ENCODE measurements around the gene IFT52. TPM values are rescaled to one million over a fixed set of nuclear protein-coding genes. Genes with fewer than 3 reads are reported as not detected.
A peak's percentile ranks its signal among the peaks of the same experiment; 100 is the strongest.
"Not testable (repeated sequence)": the region's sequence is repeated elsewhere in the genome, so short reads cannot be mapped to it uniquely, and the experiment has no call there.

The IFT52 gene
- total RNA-seq, 1 experiment from 2014 or later, result 70.5 TPM

- intact Hi-C loops (cut with micrococcal nuclease; ENCODE audit: unreplicated experiment), result no loop called here
Observed at GRCh38 chr20:43650997-43651525, 60.3 kb downstream of the IFT52 start.

GRCh38 chr20:43651650-43652184 lies 61.0 kb downstream of the IFT52 start:
- Mint-ChIP-seq H3K36me3 (ENCODE audit: insufficient read depth, unreplicated experiment) (peaks cover 17% of the 10 kb centered on the region), H3K27ac (ENCODE audit: unreplicated experiment) (peak overlapping the region; percentile 79)
- H3K9me3 Mint-ChIP-seq (ENCODE audit: unreplicated experiment); H3K4me3 Mint-ChIP-seq (ENCODE audit: unreplicated experiment); CTCF ChIA-PET; BruUV-seq (replicated peaks); H3K27me3 Mint-ChIP-seq (ENCODE audit: insufficient read depth, unreplicated experiment); H3K9me3 ChIP-seq; H3K4me1 Mint-ChIP-seq (ENCODE audit: low read depth, unreplicated experiment); DNase-seq; intact Hi-C loops (cut with micrococcal nuclease; ENCODE audit: unreplicated experiment); H3K4me3 ChIP-seq (ENCODE audit: low read depth, low read length); POLR2A ChIA-PET; H3K36me3 ChIP-seq (ENCODE audit: control insufficient read depth, insufficient read depth, low read length); H3K27me3 ChIP-seq (replicated peaks; ENCODE audit: control insufficient read depth, insufficient read depth, low read length): not testable (repeated sequence)
- peaks cover 22% of the 10 kb centered on the region for H3K4me1 ChIP-seq

More at GRCh38 chr20:43650997-43651525, 60.3 kb downstream of the IFT52 start:
- Mint-ChIP-seq H3K4me1 (ENCODE audit: low read depth, unreplicated experiment) (no peaks in the 10 kb centered on the region), H3K27ac (ENCODE audit: unreplicated experiment) (no peak overlapping the region), H3K27me3 (ENCODE audit: insufficient read depth, unreplicated experiment) (no peaks in the 10 kb centered on the region), H3K4me3 (ENCODE audit: unreplicated experiment) (no peak overlapping the region), H3K36me3 (ENCODE audit: insufficient read depth, unreplicated experiment) (peaks cover 22% of the 10 kb centered on the region), H3K9me3 (ENCODE audit: unreplicated experiment) (no peaks in the 10 kb centered on the region)
- Histone ChIP-seq H3K9me3 (0 out of 2 replicates have a peak, but pooled peaks cover 3% of the 10 kb centered on the region), H3K4me3 (ENCODE audit: low read depth, low read length) (no peak overlapping the region), H3K36me3 (ENCODE audit: control insufficient read depth, insufficient read depth, low read length) (no peaks in the 10 kb centered on the region), H3K4me1 (peaks cover 19% of the 10 kb centered on the region), H3K27me3 (replicated peaks; ENCODE audit: control insufficient read depth, insufficient read depth, low read length) (no peaks in the 10 kb centered on the region)
- no peak for TF ChIP-seq CTCF (IDR thresholded peaks at IDR 0.05; ENCODE audit: insufficient read depth in 1 of 2, low read depth in 1 of 2, low read length in 1 of 2, severe bottlenecking in 1 of 2, unreplicated experiment in 1 of 2)
- ChIA-PET POLR2A (interaction anchor here (0.6 to 0.8 kb wide), 2 partner anchors 56 to 60 kb away, joined by 3 to 5 read pairs; partner anchors contain the start of gene IFT52), CTCF (no interaction called here)
- BruUV-seq (replicated peaks), result no TSS peak
- DNase-seq, result peak in 1 of 2 experiments; percentile 36

GRCh38 chr20:43653966-43654365 lies 63.2 kb downstream of the IFT52 start:
- Mint-ChIP-seq H3K27ac (ENCODE audit: unreplicated experiment) (no peak overlapping the region), H3K4me3 (ENCODE audit: unreplicated experiment) (no peak overlapping the region), H3K9me3 (ENCODE audit: unreplicated experiment) (no peaks in the 10 kb centered on the region), H3K36me3 (ENCODE audit: insufficient read depth, unreplicated experiment) (peaks cover 23% of the 10 kb centered on the region), H3K4me1 (ENCODE audit: low read depth, unreplicated experiment) (no peaks in the 10 kb centered on the region), H3K27me3 (ENCODE audit: insufficient read depth, unreplicated experiment) (no peaks in the 10 kb centered on the region)
- no peak overlapping the region for H3K4me3 ChIP-seq (ENCODE audit: low read depth, low read length)
- 0 out of 2 replicates have a peak, but pooled peaks cover 3% of the 10 kb centered on the region for H3K9me3 ChIP-seq
- peaks cover 31% of the 10 kb centered on the region for H3K4me1 ChIP-seq
- DNase-seq, result no peak
- CTCF ChIA-PET, result no interaction called here
- no peak for TF ChIP-seq CTCF (IDR thresholded peaks at IDR 0.05; ENCODE audit: insufficient read depth in 1 of 2, low read depth in 1 of 2, low read length in 1 of 2, severe bottlenecking in 1 of 2, unreplicated experiment in 1 of 2)
- no TSS peak for BruUV-seq (replicated peaks)
- H3K27me3 ChIP-seq (replicated peaks; ENCODE audit: control insufficient read depth, insufficient read depth, low read length), result no peaks in the 10 kb centered on the region
- intact Hi-C loops (cut with micrococcal nuclease; ENCODE audit: unreplicated experiment), result loop anchor here (1.0 kb wide), 3 partner anchors 13 to 116 kb away; partner anchors contain the start of gene MYBL2
- POLR2A ChIA-PET, result interaction anchor here (1.5 kb wide), 1 partner anchor 197 kb away, joined by 6 read pairs; the partner anchor contains the start of gene SRSF6
- H3K36me3 ChIP-seq (ENCODE audit: control insufficient read depth, insufficient read depth, low read length), result no peaks in the 10 kb centered on the region

- peaks cover 31% of the 10 kb centered on the region for H3K4me1 ChIP-seq
- BruUV-seq (replicated peaks); intact Hi-C loops (cut with micrococcal nuclease; ENCODE audit: unreplicated experiment); H3K4me3 Mint-ChIP-seq (ENCODE audit: unreplicated experiment); H3K4me1 Mint-ChIP-seq (ENCODE audit: low read depth, unreplicated experiment); DNase-seq; H3K36me3 ChIP-seq (ENCODE audit: control insufficient read depth, insufficient read depth, low read length); H3K4me3 ChIP-seq (ENCODE audit: low read depth, low read length); H3K9me3 ChIP-seq; CTCF ChIA-PET; H3K27me3 Mint-ChIP-seq (ENCODE audit: insufficient read depth, unreplicated experiment); H3K9me3 Mint-ChIP-seq (ENCODE audit: unreplicated experiment); H3K27me3 ChIP-seq (replicated peaks; ENCODE audit: control insufficient read depth, insufficient read depth, low read length); POLR2A ChIA-PET: not testable (repeated sequence)
- peaks cover 23% of the 10 kb centered on the region for H3K36me3 Mint-ChIP-seq (ENCODE audit: insufficient read depth, unreplicated experiment)
- H3K27ac Mint-ChIP-seq (ENCODE audit: unreplicated experiment), result peak overlapping the region; percentile 100
Observed at GRCh38 chr20:43655176-43655575, 64.4 kb downstream of the IFT52 start.

Measured in Caco-2 (cell line).